Measurements from ENCODE around the gene VPS13A.

Gene VPS13A

GRCh38 chr9:77421506-77422265, 244.4 kb downstream of the VPS13A start:
- TF ChIP-seq NFIC (IDR thresholded peaks at IDR 0.05) (no peak), TAF1 (IDR thresholded peaks at IDR 0.05; ENCODE audit: low read depth) (no peak), MAX (IDR thresholded peaks at IDR 0.05) (no peak), EP300 (IDR thresholded peaks at IDR 0.05; ENCODE audit: borderline replicate concordance) (no peak), YY1 (IDR thresholded peaks at IDR 0.05; ENCODE audit: low read depth) (no peak), TEAD4 (IDR thresholded peaks at IDR 0.05) (no peak), REST (IDR thresholded peaks at IDR 0.05; ENCODE audit: low read depth) (no peak), USF1 (IDR thresholded peaks at IDR 0.05) (no peak), ZBTB7A (IDR thresholded peaks at IDR 0.05; ENCODE audit: low read depth) (no peak), TCF12 (IDR thresholded peaks at IDR 0.05; ENCODE audit: low read depth) (no peak), CREB1 (IDR thresholded peaks at IDR 0.05; ENCODE audit: low read depth) (no peak), FOXM1 (IDR thresholded peaks at IDR 0.05; ENCODE audit: borderline replicate concordance, low read depth) (no peak), CEBPB (IDR thresholded peaks at IDR 0.05) (no peak), EGR1 (IDR thresholded peaks at IDR 0.05) (no peak), RAD21 (IDR thresholded peaks at IDR 0.05; ENCODE audit: low read depth) (no peak)

- TF ChIP-seq ZBTB7A (IDR thresholded peaks at IDR 0.05; ENCODE audit: low read depth) (no peak), TAF1 (IDR thresholded peaks at IDR 0.05; ENCODE audit: low read depth) (no peak), TEAD4 (IDR thresholded peaks at IDR 0.05) (no peak), USF1 (IDR thresholded peaks at IDR 0.05) (no peak), NFIC (IDR thresholded peaks at IDR 0.05) (no peak), RAD21 (IDR thresholded peaks at IDR 0.05; ENCODE audit: low read depth) (no peak), TCF12 (IDR thresholded peaks at IDR 0.05; ENCODE audit: low read depth) (no peak), YY1 (IDR thresholded peaks at IDR 0.05; ENCODE audit: low read depth) (no peak), EP300 (IDR thresholded peaks at IDR 0.05; ENCODE audit: borderline replicate concordance) (no peak), CREB1 (IDR thresholded peaks at IDR 0.05; ENCODE audit: low read depth) (no peak), FOXM1 (IDR thresholded peaks at IDR 0.05; ENCODE audit: borderline replicate concordance, low read depth) (no peak), EGR1 (IDR thresholded peaks at IDR 0.05) (no peak), REST (IDR thresholded peaks at IDR 0.05; ENCODE audit: low read depth) (no peak), CEBPB (IDR thresholded peaks at IDR 0.05) (no peak), MAX (IDR thresholded peaks at IDR 0.05) (no peak)
Observed at GRCh38 chr9:77422969-77423368, 245.6 kb downstream of the VPS13A start.

GRCh38 chr9:77423841-77424240, 246.5 kb downstream of the VPS13A start:
- TF ChIP-seq CEBPB (IDR thresholded peaks at IDR 0.05), result no peak
- TF ChIP-seq EGR1 (IDR thresholded peaks at IDR 0.05), result no peak
- TF ChIP-seq USF1 (IDR thresholded peaks at IDR 0.05), result no peak
- no peak for TF ChIP-seq EP300 (IDR thresholded peaks at IDR 0.05; ENCODE audit: borderline replicate concordance)
- TF ChIP-seq YY1 (IDR thresholded peaks at IDR 0.05; ENCODE audit: low read depth), result no peak
- TF ChIP-seq ZBTB7A (IDR thresholded peaks at IDR 0.05; ENCODE audit: low read depth), result no peak
- TF ChIP-seq CREB1 (IDR thresholded peaks at IDR 0.05; ENCODE audit: low read depth), result no peak
- TF ChIP-seq NFIC (IDR thresholded peaks at IDR 0.05), result no peak
- TF ChIP-seq REST (IDR thresholded peaks at IDR 0.05; ENCODE audit: low read depth), result no peak
- no peak for TF ChIP-seq MAX (IDR thresholded peaks at IDR 0.05)
- TF ChIP-seq TAF1 (IDR thresholded peaks at IDR 0.05; ENCODE audit: low read depth), result no peak
- TF ChIP-seq TEAD4 (IDR thresholded peaks at IDR 0.05), result no peak
- TF ChIP-seq TCF12 (IDR thresholded peaks at IDR 0.05; ENCODE audit: low read depth), result no peak
- TF ChIP-seq RAD21 (IDR thresholded peaks at IDR 0.05; ENCODE audit: low read depth), result no peak
- no peak for TF ChIP-seq FOXM1 (IDR thresholded peaks at IDR 0.05; ENCODE audit: borderline replicate concordance, low read depth)
